NCI-H2196 (cell line): ENCODE measurements around the gene TRIO.
"Not testable (repeated sequence)": the region's sequence is repeated elsewhere in the genome, so short reads cannot be mapped to it uniquely, and the experiment has no call there.

Experiments used
- DNase-seq: peaks from one replicate; lab custom pipeline; 2025; ENCODE audit not compliant: unreplicated experiment; lab: John Stamatoyannopoulos, UW

Gene TRIO

DNA sequence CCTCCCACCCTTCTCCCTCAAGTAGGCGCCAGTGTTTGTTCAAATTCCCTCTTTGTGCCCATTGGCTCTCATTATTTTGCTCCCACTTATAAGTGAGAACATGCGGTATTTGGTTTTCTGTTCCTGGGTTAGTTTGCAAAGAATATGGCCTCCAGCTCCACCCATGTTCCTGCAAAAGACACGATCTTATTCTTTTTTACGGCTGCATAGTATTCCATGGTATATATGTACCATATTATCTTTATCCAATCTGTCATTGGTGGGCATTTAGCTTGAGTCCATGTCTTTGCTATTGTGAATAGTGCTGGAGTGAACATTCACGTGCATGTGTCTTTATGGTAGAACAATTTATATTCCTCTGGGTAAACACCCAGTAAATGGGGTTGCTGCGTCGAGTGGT, 375.5 kb downstream of the TRIO start:
- no peak for DNase-seq

- no peak for DNase-seq
Observed at GRCh38 chr5:14521748-14522147, 378.6 kb downstream of the TRIO start.

DNA sequence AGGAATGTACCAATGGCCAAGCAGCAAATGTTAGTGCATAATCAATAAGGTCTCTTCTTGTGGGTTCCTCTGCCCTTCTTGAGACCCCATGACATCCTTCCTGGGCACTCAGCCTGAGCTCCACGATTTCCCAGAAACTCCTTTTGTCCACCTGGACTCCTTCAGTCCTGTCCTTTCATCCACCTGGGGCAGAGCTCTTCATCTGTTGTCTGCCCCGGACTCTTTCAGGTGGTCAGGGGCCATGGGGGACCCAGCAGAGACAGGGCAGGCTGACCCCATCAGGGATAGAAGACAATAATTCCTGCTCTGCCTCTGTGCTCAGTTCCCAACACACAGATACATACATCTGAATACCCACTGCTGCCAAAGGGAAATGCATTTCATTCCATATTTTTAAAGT, 379.6 kb downstream of the TRIO start:
- DNase-seq, result no peak

DNA sequence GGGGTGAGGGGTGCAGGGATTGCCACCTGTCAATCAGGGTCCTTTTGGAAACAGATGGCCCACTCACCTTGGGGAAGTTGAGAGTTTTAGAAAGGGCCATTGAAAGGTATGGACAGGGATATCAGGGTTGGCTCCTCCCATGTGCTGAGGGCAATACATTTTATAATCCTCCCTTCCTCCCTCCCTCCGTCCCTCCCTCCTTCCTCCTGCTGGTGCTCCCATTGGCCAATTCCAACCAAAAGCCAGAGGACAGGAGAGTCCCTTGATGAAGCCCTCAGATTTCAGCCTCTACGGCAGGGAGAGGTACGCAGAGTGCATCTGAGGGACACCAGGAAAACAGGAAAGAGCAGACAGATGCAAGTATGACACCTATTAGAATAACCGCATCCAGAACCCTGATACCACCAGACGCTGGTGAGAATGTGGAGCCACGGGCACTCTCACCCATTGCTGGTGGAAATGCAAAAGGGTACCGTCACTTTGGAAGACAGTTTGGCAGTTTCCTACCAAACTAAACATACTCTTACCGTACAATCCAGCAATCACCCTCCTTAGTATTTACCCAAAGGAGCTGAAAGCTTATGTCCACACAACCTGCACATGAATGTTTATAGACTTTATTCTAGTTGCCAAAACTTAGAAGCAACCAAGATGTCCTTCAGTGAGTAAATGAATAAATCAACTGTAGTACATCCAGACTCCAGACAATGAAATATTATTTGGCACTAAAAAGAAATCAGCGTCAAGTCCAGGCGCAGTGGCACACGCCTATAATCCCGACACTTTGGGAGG, 380.3 kb downstream of the TRIO start:
- no peak for DNase-seq

- no peak for DNase-seq
Observed at GRCh38 chr5:14525397-14525796, 382.3 kb downstream of the TRIO start.

DNA sequence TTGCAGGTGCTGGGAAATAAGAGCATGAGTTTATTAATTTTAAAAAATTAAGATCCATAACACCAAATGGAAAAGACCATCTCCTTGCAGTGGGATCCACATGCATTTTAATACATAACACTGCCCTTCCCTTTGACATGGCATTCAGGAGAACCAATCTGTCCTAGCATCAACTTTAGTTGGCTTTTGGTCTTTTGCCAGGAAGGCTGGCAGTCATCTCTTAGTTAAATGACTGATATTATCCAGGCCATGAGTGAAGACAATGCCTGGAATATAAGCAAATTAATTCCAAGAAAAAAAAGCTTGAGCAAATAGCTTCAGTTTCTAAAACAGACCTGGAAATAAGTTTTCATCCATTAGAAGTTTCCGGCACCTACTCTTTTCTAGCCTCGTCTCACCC, 383.4 kb downstream of the TRIO start:
- DNase-seq, result no peak

GRCh38 chr5:14528115-14528514, 385.0 kb downstream of the TRIO start:
- DNase-seq, result no peak

GRCh38 chr5:14528926-14529325, 385.8 kb downstream of the TRIO start:
- DNase-seq, result no peak

DNA sequence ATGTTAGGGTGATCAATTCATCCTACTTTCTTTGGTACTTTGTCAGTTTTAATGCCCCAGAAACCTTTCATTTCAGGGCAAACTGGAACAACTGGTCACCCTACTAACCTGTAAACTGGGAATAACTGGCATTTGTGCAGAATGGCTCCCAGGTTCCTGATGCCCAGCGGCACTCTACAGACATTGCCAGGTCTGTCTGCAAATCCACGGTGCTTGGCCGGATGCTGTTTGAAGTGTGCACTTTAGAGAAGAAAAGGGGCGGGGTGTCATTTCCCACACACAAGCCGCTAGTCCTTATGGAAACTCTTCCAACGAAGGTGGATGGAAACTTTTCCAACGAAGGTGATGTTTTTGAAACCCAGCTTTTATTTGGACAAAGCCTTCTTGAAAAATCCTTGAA, 388.5 kb downstream of the TRIO start:
- DNase-seq, result no peak

DNA sequence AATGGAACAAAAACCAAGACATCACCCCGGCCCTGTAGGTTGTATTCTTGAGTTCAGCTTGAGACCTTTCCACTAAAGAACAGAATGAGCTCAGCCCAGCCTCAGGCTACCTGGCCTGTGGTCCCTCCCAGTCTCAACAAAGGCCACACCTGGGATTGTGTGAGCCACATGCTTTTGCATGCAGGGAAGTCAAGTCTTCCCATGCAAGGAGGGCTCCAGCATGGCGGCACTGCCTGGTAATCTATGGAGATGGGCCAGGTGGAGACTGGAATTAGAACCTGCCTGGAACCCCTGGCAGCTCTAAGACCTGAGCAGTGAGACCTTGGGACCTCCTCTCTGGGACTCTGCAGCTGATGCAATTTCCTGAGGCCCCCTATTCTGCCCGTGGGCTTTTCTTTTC, 389.0 kb downstream of the TRIO start:
- no peak for DNase-seq

DNA sequence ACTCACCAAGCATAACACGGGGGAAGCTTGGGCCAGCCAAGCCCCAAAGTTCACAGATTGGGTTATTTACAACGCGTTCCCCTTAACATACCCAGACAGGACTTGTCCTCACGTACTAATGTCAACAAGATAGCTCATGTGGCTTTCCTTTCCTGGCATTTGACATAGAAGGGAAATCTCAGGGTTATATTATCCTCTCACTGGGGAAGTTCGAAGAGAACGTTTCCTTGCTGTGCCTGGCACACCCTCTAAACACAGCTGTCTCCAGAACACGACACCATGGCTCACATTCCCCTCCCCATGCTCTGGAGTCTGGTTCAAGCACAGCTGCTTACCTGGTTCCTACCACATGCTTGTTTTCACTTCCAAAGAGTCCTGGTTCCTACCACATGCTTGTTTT, 391.6 kb downstream of the TRIO start:
- DNase-seq, result peak; percentile 8

GRCh38 chr5:14545308-14545707, 402.2 kb downstream of the TRIO start:
- no peak for DNase-seq

DNA sequence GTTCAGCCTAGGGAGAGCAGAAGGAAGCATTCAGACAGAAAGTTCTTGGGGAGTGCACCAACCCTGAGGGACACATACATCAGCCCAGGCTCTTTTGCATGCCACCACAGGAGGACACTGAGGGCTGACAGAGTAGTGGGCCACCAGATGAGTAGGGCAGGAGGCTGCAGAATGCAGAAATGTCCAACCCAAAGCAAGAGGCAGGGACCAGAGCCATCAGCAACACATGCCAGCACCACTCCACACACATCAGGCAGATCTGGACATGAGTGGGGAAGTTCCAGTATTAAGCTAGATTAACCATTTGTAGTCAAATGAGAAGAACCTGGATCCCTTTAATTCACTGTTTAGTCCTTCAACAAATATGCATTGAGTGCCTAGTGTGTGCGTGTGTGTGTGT, 402.7 kb downstream of the TRIO start:
- no peak for DNase-seq

GRCh38 chr5:14547666-14548065, 404.5 kb downstream of the TRIO start:
- no peak for DNase-seq

DNA sequence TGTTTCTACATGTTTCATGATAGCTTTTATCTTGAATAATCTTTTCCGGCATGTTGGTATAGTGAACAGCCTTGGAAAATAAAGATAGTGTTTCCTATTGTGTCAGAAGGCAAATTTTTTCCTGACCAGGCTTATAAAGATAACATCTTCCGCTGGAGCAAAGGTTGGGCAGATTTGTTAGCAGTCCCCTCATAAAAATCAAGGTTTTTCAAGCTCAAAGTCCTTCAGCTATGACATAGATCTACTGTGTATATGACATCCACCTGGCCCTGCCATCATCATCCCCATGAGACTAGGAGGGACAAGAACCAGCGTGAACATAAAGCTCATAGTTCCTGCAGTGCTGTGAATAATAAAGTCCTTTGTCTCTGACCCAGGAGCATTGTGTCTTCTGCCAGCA, 408.1 kb downstream of the TRIO start:
- no peak for DNase-seq

DNA sequence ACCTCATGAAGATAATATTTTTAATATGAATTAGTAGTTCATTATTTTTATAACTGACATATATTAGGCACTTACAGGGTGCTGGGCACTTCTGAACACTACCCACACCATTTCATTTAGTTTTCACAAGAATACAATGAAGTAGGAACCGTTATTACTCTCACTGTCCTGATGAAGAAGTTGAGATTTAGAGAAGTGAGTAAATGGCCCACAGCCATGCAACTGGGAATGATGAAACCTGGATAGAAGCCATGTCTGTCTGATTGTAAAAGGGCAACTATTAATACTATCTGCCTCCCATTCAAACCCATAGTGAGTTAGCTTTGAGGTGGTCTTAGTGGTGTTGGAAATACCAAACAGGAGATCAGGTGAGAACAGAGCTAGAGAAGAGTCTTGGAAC, 408.9 kb downstream of the TRIO start:
- no peak for DNase-seq

GRCh38 chr5:14554288-14554687, 411.1 kb downstream of the TRIO start:
- not testable (repeated sequence) for DNase-seq

- no peak for DNase-seq
Observed at GRCh38 chr5:14556015-14556414, 412.9 kb downstream of the TRIO start.

- peak; percentile 16 for DNase-seq
Observed at GRCh38 chr5:14557203-14557770, 414.1 kb downstream of the TRIO start.

GRCh38 chr5:14557791-14558415, 414.8 kb downstream of the TRIO start:
- DNase-seq, result no peak
